HFFc6 (cell line): ENCODE results near the gene OPTN. TPM values are rescaled to one million over a fixed set of nuclear protein-coding genes. Genes with fewer than 3 reads are reported as not detected.

Experiments
- DNase-seq: peaks from one replicate; pipeline ENCODE4 v3.0.0-alpha.2; 2018
- H3K27ac Mint-ChIP-seq: 2 replicates; pipeline ENCODE4 v1.8.0; 2020; ENCODE audit warnings: mild to moderate bottlenecking, mixed read lengths
- H3K27me3 Mint-ChIP-seq: 2 replicates; pipeline ENCODE4 v1.8.0; 2021; ENCODE audit warnings: mild to moderate bottlenecking, moderate library complexity, mixed read lengths; ENCODE audit not compliant: insufficient read depth
- H3K36me3 Mint-ChIP-seq: 2 replicates; pipeline ENCODE4 v1.8.0; 2021; ENCODE audit warnings: low read depth, mixed read lengths
- H3K4me1 Mint-ChIP-seq: 2 replicates; pipeline ENCODE4 v1.8.0; 2020; ENCODE audit warnings: low read depth, mixed read lengths
- H3K4me3 Mint-ChIP-seq: 2 replicates; pipeline ENCODE4 v1.8.0; 2020; ENCODE audit warnings: mild to moderate bottlenecking, moderate library complexity, mixed read lengths
- H3K9me3 Mint-ChIP-seq: 2 replicates; pipeline ENCODE4 v1.8.0; 2020; ENCODE audit warnings: mild to moderate bottlenecking, mixed read lengths
- total RNA-seq, 6 experiments: library from RNA; stranded (reverse); fragmentation: NEBNext Ultra II Directional; extraction: Animal tissue kit (Norgen Biotek cat#: 25700); gene quantifications; 2 replicates in 1 of 6; 3 replicates in 5 of 6; pipeline ENCODE4 v1.2.3, GENCODE V29; 2021
- TF ChIP-seq, protein P1 (sequence below): fragments of 200-600 bp; sonication (generic); IDR thresholded peaks from 2 replicates; pipeline ENCODE4 v1.5.0; 2021; ENCODE audit warnings: antibody characterized with exemption, mild to moderate bottlenecking

OPTN gene
- total RNA-seq, 6 experiments from 2014 or later = 79.9 to 90.3 (median 83.0) TPM

DNA sequence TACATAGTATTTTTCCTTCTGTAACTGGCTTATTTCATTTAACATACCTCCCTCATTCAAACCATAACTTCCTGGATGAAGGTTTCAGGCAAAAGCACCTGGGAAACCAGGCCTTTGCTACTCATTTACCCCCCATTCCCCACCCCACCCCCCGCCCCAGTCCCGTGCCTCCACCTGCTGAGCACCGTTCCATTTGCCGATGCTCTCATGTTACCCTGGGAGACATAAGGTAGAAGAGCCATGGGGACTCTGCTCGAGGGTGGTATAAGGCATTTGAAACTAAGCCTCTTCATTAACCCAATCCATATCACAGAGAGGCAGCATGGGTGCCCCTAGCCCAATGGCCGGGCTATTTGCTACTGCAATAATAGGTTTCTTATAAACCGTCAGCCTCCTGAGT, 39.2 kb downstream of the OPTN start:
- H3K27ac Mint-ChIP-seq = no peak overlapping the region
- H3K4me1 Mint-ChIP-seq = no peaks in the 10 kb centered on the region
- peaks cover 27% of the 10 kb centered on the region for H3K36me3 Mint-ChIP-seq
- TF ChIP-seq, protein P1, sequence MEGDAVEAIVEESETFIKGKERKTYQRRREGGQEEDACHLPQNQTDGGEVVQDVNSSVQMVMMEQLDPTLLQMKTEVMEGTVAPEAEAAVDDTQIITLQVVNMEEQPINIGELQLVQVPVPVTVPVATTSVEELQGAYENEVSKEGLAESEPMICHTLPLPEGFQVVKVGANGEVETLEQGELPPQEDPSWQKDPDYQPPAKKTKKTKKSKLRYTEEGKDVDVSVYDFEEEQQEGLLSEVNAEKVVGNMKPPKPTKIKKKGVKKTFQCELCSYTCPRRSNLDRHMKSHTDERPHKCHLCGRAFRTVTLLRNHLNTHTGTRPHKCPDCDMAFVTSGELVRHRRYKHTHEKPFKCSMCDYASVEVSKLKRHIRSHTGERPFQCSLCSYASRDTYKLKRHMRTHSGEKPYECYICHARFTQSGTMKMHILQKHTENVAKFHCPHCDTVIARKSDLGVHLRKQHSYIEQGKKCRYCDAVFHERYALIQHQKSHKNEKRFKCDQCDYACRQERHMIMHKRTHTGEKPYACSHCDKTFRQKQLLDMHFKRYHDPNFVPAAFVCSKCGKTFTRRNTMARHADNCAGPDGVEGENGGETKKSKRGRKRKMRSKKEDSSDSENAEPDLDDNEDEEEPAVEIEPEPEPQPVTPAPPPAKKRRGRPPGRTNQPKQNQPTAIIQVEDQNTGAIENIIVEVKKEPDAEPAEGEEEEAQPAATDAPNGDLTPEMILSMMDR = no peak
- no peaks in the 10 kb centered on the region for H3K27me3 Mint-ChIP-seq
- no peaks in the 10 kb centered on the region for H3K9me3 Mint-ChIP-seq
- H3K4me3 Mint-ChIP-seq = no peak overlapping the region
- DNase-seq = no peak

DNA sequence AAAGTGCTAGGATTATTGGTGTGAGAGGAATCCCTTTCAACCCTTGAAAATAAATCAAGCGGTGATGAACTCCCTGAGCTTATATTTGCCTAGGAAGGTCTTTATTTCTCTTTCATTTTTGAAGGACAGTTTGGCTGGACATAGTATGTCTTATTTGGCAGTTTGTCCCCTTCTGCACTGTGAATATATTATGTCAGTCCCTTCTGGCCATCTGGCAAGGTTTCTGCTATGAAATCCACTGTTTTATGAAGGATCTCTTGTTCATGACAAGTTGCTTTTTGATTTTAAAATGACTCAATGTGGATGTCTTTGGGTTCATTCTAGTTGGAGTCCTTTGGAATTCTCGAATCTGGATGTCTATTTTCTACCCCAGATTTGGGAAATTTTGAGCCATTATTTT, 39.7 kb downstream of the OPTN start:
- no peaks in the 10 kb centered on the region for H3K4me1 Mint-ChIP-seq
- H3K27me3 Mint-ChIP-seq = no peaks in the 10 kb centered on the region
- H3K4me3 Mint-ChIP-seq = no peak overlapping the region
- H3K36me3 Mint-ChIP-seq = peaks cover 31% of the 10 kb centered on the region
- no peaks in the 10 kb centered on the region for H3K9me3 Mint-ChIP-seq
- no peak overlapping the region for H3K27ac Mint-ChIP-seq
- TF ChIP-seq, protein P1 = no peak
- no peak for DNase-seq

DNA sequence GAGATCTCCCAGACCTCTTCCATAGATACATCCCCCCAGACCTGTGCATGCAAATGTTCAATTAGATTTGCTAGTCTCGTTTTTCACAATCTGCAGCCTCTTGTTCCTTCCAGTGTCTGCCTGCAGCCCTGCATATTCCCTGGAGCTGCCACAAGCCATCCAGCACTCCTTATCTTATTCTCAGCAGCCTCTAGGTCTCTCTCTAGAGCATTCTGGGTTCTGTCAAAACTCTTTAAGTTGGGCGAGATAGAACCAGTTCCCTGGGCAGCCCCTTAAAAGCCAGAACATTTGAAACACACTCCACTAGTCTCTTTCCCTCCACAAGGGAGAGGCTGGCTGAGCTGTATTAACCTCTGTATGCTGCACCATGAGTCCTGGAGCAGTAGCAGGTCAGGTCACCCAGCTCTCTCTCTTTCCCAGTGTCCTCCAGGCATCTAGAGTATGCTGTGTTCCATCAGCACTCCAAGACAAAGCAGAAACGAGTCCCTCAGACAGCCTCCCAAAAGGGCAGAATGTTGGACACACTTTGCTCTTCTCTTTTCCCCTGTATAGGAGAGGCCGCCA, 40.7 kb downstream of the OPTN start:
- Mint-ChIP-seq H3K36me3 (peaks cover 33% of the 10 kb centered on the region), H3K9me3 (no peaks in the 10 kb centered on the region), H3K4me3 (no peak overlapping the region), H3K27me3 (no peaks in the 10 kb centered on the region), H3K27ac (no peak overlapping the region), H3K4me1 (no peaks in the 10 kb centered on the region)
- no peak for DNase-seq
- TF ChIP-seq, protein P1 = no peak

DNA sequence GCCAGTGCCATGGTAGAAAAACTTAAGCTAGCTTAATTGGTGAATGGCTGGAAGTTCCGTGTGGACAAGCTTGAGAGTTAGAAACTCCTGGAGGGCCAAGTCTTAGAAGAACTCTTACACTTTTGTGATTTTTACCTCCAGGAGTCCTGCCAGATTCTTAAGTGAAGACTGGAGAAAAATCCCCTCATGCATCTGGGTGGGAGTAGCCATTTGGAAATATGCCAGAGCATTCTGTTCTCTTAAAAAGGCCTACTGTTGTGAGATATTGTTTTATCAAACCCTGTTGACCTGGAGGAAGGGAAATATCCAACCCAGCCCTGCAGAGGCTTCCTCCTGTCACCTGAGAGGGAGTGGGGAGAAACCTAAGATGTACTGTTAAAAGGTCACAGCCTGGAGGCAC, 43.8 kb downstream of the OPTN start:
- TF ChIP-seq, protein P1 = no peak
- Mint-ChIP-seq H3K27me3 (peaks cover 2% of the 10 kb centered on the region; the same call in 1 of the 2 replicates), H3K27ac (no peak overlapping the region), H3K4me3 (no peak overlapping the region), H3K9me3 (no peaks in the 10 kb centered on the region), H3K4me1 (no peaks in the 10 kb centered on the region), H3K36me3 (peaks cover 28% of the 10 kb centered on the region)
- no peak for DNase-seq

DNA sequence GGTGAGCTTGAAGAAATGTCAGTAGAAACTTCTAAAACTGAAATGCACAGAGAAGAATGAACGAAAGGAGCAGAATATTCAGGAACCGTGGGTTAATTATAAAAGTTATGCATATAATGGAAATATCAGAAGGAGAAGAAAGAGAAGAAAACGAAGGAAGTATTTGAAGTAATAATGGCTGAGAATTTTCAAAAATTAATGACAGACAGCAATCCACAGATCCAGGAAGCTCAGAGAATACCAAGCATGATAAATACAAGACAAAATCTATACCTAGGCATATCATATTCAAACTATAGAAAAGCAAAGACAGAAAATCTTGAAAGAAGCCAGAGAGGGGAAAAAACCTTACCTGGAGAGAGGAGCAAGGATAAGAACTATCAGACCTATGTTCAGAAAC, 44.9 kb downstream of the OPTN start:
- Mint-ChIP-seq H3K4me1 (no peaks in the 10 kb centered on the region), H3K36me3 (peaks cover 28% of the 10 kb centered on the region), H3K27me3 (peaks cover 2% of the 10 kb centered on the region), H3K9me3 (no peaks in the 10 kb centered on the region), H3K27ac (no peak overlapping the region), H3K4me3 (no peak overlapping the region)
- TF ChIP-seq, protein P1 = no peak
- no peak for DNase-seq

DNA sequence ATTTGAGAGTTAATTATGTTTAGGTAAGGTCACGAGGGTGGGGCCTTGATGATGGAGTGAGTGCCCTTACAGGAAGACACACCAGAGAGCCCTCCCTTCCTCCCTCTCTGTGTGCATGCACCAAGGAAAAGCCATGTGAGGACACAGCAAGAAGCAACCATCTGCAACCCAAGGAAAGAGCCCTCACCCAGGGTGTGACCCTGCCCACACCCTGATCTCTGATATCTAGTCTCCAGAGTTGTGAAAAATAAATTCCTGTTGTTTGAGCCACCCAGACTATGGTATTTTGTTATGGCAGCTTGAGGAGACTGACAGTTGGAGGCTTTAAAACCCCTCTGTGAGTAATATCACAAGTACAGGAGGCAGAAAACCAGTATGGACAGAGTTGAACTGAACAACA, 46.4 kb downstream of the OPTN start:
- H3K4me1 Mint-ChIP-seq = no peaks in the 10 kb centered on the region
- no peak overlapping the region for H3K4me3 Mint-ChIP-seq
- peaks cover 16% of the 10 kb centered on the region for H3K36me3 Mint-ChIP-seq
- no peaks in the 10 kb centered on the region for H3K9me3 Mint-ChIP-seq
- peaks cover 2% of the 10 kb centered on the region for H3K27me3 Mint-ChIP-seq
- no peak overlapping the region for H3K27ac Mint-ChIP-seq
- TF ChIP-seq, protein P1 = no peak
- no peak for DNase-seq
